HG02970 (cell line): Measurements from ENCODE around the gene CHST4.
"Not testable (repeated sequence)": the region's sequence is repeated elsewhere in the genome, so short reads cannot be mapped to it uniquely, and the experiment has no call there.

ENCODE experiments used
- ATAC-seq: cut with Tn5 transposase; IDR thresholded peaks from one replicate; pipeline ENCODE4 v1.9.1; 2021; ENCODE audit warnings: mild to moderate bottlenecking, moderate library complexity, moderate number of reproducible peaks; ENCODE audit not compliant: unreplicated experiment, low FRiP score

The CHST4 gene

GRCh38 chr16:71520550-71520949 is 5.7 kb upstream of the CHST4 start:
- no peak for ATAC-seq

DNA sequence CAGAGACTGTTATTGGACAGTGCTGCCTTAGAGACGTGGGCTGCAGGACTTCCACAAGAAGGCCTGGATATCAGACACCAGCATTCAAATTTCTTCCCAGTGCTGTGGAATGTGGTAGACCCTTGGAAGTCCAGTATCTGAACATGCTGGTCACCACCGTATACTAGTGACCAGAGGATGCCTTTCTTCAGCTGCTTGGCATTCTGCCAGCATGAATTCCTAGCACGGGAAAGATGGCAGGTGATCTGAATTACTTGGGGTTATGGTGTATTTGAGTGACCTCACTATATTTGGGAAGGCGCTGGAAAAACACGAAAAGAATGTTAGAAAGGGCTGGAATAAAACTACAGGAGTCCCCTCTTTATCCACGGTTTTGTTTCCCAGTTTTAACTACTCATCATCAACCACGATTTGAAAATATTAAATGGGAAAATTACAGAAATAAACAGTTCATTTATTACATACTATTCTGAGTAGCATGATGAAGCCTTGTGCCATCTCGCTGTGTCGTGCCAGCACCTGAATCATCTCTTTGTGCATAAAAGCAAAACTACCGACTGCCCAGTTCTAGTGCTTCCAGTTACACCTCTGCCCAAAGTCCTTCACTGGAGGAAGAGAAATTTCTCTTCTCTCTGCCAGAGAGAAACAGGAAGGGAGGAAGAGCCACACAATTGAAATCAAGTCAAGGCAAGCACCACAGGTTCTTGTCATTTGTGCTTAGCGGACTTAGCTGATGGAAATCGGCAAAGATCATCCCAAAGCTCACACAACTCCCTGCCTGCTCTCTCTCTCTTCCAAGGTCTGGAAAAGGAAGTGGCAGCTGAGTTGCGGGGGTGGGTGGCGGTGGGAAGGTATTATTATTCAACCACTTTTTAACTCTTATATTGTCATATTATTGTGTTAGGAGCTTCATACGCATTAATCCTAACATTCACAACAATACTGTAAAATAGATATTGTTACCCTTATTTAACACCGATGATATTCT is 1.4 kb upstream of the CHST4 start:
- no peak for ATAC-seq

DNA sequence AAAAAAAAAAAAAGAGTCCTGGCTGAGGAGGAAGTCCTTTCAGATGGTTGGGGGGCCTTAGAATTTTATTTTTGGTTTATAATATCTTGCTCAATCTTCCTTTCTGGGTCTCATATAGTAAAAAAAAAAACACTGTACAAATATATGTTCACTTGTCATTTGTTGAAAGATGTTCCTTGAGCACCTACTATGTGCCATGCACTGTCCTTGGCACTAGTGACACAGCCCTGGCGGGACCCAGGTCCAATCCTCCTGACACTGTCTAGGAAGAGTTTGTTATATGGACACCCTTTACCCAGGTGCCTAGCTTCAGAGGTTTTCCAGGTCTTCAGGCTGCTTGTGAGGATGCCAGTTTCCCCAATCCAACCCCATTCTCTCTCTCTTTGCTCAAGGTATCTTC is 2.0 kb downstream of the CHST4 start:
- no peak for ATAC-seq

- ATAC-seq: no peak
Observed at GRCh38 chr16:71528863-71529262, 2.6 kb downstream of the CHST4 start.

- ATAC-seq: no peak
Observed at GRCh38 chr16:71532366-71532765, 6.1 kb downstream of the CHST4 start.

DNA sequence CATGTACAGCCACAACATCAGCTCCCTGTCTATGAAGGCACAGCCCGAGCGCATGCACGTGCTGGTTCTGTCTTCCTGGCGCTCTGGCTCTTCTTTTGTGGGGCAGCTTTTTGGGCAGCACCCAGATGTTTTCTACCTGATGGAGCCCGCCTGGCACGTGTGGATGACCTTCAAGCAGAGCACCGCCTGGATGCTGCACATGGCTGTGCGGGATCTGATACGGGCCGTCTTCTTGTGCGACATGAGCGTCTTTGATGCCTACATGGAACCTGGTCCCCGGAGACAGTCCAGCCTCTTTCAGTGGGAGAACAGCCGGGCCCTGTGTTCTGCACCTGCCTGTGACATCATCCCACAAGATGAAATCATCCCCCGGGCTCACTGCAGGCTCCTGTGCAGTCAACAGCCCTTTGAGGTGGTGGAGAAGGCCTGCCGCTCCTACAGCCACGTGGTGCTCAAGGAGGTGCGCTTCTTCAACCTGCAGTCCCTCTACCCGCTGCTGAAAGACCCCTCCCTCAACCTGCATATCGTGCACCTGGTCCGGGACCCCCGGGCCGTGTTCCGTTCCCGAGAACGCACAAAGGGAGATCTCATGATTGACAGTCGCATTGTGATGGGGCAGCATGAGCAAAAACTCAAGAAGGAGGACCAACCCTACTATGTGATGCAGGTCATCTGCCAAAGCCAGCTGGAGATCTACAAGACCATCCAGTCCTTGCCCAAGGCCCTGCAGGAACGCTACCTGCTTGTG is 10.7 kb downstream of the CHST4 start:
- ATAC-seq: no peak

DNA sequence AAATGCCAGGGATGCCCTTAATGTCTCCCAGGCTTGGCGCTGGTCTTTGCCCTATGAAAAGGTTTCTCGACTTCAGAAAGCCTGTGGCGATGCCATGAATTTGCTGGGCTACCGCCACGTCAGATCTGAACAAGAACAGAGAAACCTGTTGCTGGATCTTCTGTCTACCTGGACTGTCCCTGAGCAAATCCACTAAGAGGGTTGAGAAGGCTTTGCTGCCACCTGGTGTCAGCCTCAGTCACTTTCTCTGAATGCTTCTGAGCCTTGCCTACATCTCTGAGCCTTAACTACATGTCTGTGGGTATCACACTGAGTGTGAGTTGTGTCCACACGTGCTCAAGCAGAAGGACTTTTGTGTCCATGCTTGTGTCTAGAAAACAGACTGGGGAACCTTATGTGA is 11.4 kb downstream of the CHST4 start:
- ATAC-seq: no peak

DNA sequence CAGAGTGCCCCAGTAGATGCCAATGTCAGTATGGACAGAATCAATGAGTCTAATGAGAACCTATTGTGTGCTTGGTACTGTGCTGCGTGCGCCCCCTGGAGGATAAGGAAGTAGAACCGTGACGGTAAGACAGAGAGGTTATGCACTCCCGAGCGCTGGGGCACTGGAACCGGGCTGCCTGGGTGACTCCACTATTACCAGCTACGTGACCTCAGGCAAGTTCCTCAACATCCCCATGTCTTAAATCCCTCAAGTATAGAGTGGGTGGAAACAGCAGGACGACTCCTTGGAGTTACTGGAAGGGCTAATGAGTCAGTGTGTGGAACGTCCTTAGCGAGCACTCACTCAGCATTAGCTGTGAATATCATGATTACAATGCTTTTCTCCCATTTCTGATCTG is 16.2 kb downstream of the CHST4 start:
- ATAC-seq: no peak

DNA sequence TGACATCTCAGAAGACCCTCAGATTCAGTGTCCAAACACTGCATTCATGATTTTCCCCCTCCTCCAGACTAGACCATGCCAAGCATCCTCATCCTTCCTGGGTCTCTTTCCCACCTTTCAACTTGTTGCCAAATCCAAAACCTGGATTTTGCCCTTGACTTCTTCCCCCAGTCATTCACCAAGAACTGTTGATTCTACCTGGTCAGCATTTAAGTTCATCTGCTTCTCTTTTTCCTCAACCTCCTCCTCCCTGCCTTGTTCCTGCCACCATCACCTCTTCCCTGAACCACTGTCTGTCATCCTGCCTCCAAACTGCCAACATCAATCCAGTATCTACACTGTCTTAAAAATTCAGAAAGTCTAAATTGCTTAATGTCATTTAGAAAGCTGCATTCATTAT is 20.9 kb downstream of the CHST4 start:
- no peak for ATAC-seq

- ATAC-seq: no peak
Observed at GRCh38 chr16:71552698-71553503, 26.7 kb downstream of the CHST4 start.

DNA sequence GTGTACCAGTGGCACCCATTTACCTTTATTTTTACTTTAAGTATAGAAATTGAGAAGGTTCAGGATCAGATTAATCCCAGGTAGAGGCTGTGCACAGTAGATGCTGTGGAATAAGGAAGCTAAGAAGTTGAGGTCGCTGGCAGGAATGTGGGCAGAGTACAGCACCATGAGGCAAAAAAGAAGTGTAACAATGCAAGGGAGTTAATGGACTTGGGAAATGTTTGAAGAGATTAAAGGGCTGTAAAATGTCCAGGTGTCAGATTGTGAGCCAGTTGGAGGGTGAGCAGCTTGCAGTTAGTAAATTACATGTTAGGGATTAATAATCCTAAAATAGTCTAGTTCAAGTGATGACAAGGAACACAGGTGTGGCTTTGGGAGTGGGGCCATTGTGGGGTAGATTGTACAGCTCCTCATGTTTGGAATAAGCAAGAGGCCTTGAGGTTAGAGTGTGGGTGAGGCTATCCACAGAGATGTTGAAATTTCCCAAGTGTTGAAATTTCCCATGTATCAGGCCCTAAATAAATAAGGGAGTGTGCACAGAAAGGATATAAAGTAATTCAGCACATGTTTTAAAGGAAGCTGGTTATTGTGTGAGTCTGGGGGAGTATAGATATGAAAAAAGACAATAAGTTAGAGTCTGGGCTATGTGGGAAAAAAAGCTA is 29.1 kb downstream of the CHST4 start:
- ATAC-seq: no peak

DNA sequence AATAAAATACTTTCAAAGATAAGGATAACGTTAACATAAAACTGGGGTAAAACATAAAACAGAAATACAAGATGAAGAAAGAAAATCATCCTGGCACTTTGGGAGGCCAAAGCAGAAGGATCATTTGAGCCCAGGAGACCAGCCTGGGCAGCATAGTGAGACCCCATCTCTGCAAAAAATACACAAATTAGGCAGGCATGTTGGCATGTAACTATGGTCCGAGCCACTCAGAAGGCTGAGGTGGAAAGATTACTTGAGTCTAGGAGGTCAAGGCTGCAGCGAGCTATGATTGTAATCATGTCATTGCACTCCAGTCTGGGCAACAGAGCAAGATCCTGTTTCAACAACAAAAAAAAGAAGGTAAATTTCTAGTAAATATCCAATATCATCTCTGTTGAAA is 31.1 kb downstream of the CHST4 start:
- no peak for ATAC-seq

DNA sequence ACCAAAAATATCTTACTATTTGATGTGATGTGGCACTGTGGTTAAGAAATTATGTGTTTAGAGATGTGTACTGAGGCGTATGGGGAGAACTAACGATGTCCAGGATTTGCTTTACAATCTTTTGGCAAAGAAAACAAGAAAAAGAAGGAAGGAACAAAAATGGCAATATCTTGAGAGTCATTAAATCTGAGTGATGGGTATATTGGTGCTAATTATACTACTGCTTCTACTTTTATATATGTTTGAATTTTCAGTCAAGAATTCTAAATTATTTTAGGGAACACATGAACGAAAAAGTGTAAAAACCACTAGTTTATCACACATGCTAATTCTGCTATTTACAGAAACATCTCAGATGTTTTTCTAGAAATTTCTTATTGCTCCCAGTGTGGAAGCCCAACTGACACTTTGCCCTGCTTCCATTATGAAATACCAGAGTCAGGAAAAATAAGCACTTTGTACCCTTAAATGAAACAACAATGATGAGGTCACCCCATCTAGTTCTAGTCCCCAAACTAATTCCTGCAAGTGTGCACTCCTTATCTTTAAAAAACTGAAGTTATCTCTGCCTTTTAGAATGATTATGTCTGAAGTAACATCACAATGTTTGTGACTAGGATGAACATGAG is 31.8 kb downstream of the CHST4 start:
- no peak for ATAC-seq

DNA sequence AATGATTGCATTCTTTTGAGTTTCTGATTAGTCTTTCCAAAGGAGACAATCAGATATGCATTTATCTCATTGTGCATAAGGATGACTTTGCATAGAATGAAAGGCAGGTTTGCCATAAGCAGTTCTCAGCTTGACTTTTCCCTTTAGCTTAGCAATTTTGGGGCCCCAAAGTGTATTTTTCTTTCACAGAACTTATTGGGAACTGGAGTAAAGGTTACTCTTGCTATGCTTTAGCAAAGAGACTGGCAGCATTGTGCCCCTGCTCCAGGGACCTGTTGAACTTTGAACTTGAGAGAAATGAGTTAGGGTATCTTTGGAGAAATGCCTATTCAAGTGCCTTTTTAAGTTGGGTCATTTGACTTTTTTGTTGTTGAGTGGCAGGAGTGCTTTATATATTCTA is 33.6 kb downstream of the CHST4 start:
- no peak for ATAC-seq

DNA sequence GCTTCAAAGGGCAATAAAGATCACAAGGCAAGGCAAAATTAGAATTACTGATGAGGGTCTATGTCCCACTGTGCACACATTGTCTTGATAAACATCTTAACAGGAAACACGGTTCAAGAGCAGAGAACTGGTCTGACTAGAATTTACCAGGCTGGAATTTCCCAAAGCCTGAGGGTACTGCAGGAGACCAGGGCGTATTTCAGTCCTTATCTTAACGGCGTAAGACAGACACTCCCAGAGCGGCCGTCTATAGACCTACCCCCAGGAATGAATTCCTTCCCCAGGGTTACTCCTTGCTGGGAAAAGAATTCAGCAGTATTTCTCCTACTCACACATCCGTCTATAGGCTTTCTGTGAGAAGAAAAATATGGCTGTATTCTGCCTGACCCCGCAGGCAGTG is 35.7 kb downstream of the CHST4 start:
- not testable (repeated sequence) for ATAC-seq

- ATAC-seq: no peak
Observed at GRCh38 chr16:71562552-71562951, 36.3 kb downstream of the CHST4 start.

DNA sequence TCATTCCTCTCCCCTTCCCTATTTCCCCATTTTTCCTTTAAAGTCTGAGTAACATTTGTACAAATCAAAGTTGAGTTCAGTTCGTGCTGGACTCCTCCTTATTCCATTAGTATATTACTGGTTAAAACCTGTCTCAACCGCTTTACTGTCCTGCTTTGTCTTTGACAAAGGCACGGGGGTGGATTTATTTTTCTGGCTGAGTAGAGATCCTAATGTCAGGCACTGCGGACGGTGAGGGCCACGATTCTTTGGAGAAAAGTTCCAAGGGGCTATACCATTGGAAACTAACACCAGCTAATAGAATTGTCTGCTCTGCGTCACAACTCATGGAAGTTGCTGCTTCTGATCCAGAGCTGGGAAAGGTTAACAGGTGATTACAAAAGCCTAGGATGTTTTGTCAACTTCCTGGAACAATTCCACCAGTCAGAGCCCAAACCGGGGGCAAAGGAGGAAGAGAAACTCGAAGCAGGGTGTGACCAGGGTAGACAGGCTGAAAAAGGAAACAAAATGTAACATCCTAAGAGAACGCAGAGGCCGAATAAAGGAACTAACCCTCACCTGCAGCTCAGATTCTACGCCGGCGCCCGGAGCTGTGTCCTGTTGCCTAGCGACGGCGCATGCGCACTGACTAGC is 38.2 kb downstream of the CHST4 start:
- no peak for ATAC-seq

- ATAC-seq: no peak
Observed at GRCh38 chr16:71565812-71566700, 39.8 kb downstream of the CHST4 start.
